Neural progenitor cell (in vitro differentiated cells): ENCODE measurements around the gene MYBPHL. TPM values are rescaled to one million over a fixed set of nuclear protein-coding genes. Genes with fewer than 3 reads are reported as not detected.

ENCODE experiments used
- DNase-seq: peaks from one replicate; pipeline ENCODE4 v3.0.0-alpha.2; 2016; ENCODE audit warnings: low spot score
- H2AFZ ChIP-seq: fragments of 200-600 bp; sonication (generic); replicated peaks from 2 replicates; pipeline ENCODE4 v1.6.1; 2016; ENCODE audit warnings: antibody characterized with exemption
- H3F3A ChIP-seq: fragments of 200-600 bp; sonication (generic); 2 replicates; pipeline ENCODE4 v1.6.1; 2016; ENCODE audit warnings: antibody characterized with exemption, low read depth
- H3K27ac ChIP-seq: fragments of 200-600 bp; sonication (generic); 2 replicates; pipeline ENCODE4 v1.5.1; 2016; ENCODE audit warnings: mild to moderate bottlenecking
- H3K27me3 ChIP-seq: fragments of 200-600 bp; sonication (generic); 2 replicates; pipeline ENCODE4 v1.6.1; 2016; ENCODE audit warnings: mild to moderate bottlenecking, moderate library complexity
- H3K36me3 ChIP-seq: fragments of 200-600 bp; sonication (generic); 2 replicates; pipeline ENCODE4 v1.5.1; 2016
- H3K4me1 ChIP-seq: fragments of 200-600 bp; sonication (generic); 2 replicates; pipeline ENCODE4 v1.6.1; 2016; ENCODE audit warnings: mixed run types
- H3K4me2 ChIP-seq: fragments of 200-600 bp; sonication (generic); 2 replicates; pipeline ENCODE4 v1.6.1; 2016
- H3K4me3 ChIP-seq: fragments of 200-600 bp; sonication (generic); 2 replicates; pipeline ENCODE4 v1.5.1; 2016
- H3K79me2 ChIP-seq: fragments of 200-600 bp; sonication (generic); 2 replicates; pipeline ENCODE4 v1.6.1; 2016; ENCODE audit warnings: low read depth
- H3K9ac ChIP-seq: fragments of 200-600 bp; sonication (generic); 2 replicates; pipeline ENCODE4 v1.6.1; 2016
- H3K9me3 ChIP-seq: fragments of 200-600 bp; sonication (generic); 2 replicates; pipeline ENCODE4 v1.5.1; 2016; ENCODE audit warnings: low read depth
- H4K20me1 ChIP-seq: fragments of 200-600 bp; sonication (generic); 2 replicates; pipeline ENCODE4 v1.6.1; 2016; ENCODE audit warnings: low read depth
- H3K27ac Mint-ChIP-seq: 3 replicates; pipeline ENCODE4 v1.8.0; 2021; ENCODE audit warnings: mixed read lengths
- H3K27me3 Mint-ChIP-seq: 2 replicates; pipeline ENCODE4 v1.8.0; 2022; ENCODE audit warnings: low read depth, mild to moderate bottlenecking, inconsistent platforms, moderate library complexity, mixed read lengths; ENCODE audit not compliant: insufficient read depth
- H3K36me3 Mint-ChIP-seq: 3 replicates; pipeline ENCODE4 v1.8.0; 2021; ENCODE audit warnings: mixed read lengths
- H3K4me1 Mint-ChIP-seq: 3 replicates; pipeline ENCODE4 v1.8.0; 2021; ENCODE audit warnings: mixed read lengths
- H3K4me3 Mint-ChIP-seq: 3 replicates; pipeline ENCODE4 v1.8.0; 2021; ENCODE audit warnings: mild to moderate bottlenecking, moderate library complexity, mixed read lengths
- H3K9me3 Mint-ChIP-seq: 3 replicates; pipeline ENCODE4 v1.8.0; 2020; ENCODE audit warnings: mixed read lengths
- CTCF ChIP-seq: fragments of 200-600 bp; sonication (generic); IDR thresholded peaks from 2 replicates; pipeline ENCODE4 v1.5.1; 2017; ENCODE audit warnings: antibody characterized with exemption, mild to moderate bottlenecking
- EZH2 ChIP-seq: fragments of 200-600 bp; sonication (generic); IDR thresholded peaks from 2 replicates; pipeline ENCODE4 v1.6.1; 2017; ENCODE audit warnings: antibody characterized with exemption, mild to moderate bottlenecking, moderate library complexity
- EZH2phosphoT487 ChIP-seq: fragments of 200-600 bp; sonication (generic); IDR thresholded peaks from 2 replicates; pipeline ENCODE4 v1.6.1; 2017; ENCODE audit warnings: antibody characterized with exemption
- total RNA-seq: library from RNA; depleted of rRNA; stranded (reverse); fragments of >200 nt; gene quantifications from 2 replicates; pipeline ENCODE4 v1.2.3, GENCODE V29; 2015; ENCODE audit warnings: low replicate concordance

The MYBPHL gene
- total RNA-seq, 1 donor from 2014 or later, result not detected

DNA sequence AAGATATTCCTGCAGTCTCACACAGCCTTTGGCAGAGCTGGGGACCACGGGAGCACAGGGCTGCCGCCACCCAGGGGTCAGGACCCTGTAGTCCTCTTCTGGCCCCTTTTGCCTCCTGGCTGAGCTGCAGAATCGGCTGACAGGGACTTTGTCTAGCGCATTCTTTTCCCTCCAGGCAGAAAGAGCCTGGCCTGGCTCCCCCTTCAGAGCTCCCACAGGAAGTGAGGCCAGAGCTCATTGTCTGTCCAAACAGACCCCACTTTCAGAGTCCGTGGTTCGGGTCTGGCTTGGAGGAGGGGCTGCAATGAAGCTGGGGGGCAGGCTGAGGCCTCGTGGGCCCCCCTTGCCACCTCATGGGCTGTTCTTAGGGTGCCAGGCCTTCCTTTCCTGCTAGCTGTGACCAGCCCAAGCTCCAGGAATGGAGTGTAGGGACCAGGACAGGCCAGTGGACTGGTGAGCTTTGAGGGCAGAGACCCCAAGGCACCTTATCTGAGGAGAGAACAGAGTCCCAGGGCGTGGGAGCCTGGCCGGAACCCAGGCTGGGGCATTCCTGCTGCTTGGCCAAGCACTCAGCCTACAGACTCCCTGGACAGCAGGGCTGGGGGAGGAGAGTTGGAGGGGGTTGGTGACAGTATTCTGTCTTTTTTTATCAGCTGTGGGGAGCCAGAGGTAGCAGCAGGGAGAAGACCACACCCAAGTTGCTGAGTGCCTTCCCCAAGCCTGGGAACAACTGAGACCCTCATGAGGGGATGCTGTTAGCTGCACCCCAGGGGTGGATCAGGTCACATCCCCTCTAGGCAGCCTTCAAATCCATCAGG lies 52.8 kb downstream of the MYBPHL start:
- peaks cover 53% of the 10 kb centered on the region for H3K4me1 ChIP-seq
- no peak for TF ChIP-seq CTCF
- TF ChIP-seq EZH2phosphoT487, result no peak
- TF ChIP-seq EZH2, result no peak
- peak overlapping the region; percentile 87 for H3K27ac ChIP-seq
- H3K27me3 ChIP-seq, result peaks cover 3% of the 10 kb centered on the region
- Mint-ChIP-seq H3K4me3 (peak overlapping the region; percentile 67), H3K27me3 (peaks cover 7% of the 10 kb centered on the region), H3K9me3 (peaks cover 23% of the 10 kb centered on the region), H3K27ac (peak overlapping the region; percentile 89), H3K36me3 (peaks cover 39% of the 10 kb centered on the region), H3K4me1 (peaks cover 67% of the 10 kb centered on the region)
- no peaks in the 10 kb centered on the region for H3K9me3 ChIP-seq
- H3F3A ChIP-seq, result peaks cover 42% of the 10 kb centered on the region
- H4K20me1 ChIP-seq, result peaks cover 4% of the 10 kb centered on the region
- H3K4me2 ChIP-seq, result peak overlapping the region; percentile 72
- H3K4me3 ChIP-seq, result peak overlapping the region; percentile 31
- peaks cover 86% of the 10 kb centered on the region for H3K79me2 ChIP-seq
- no peak overlapping the region for H3K9ac ChIP-seq
- peak overlapping the region; percentile 37 for H2AFZ ChIP-seq
- peak; percentile 77 for DNase-seq
- H3K36me3 ChIP-seq, result no peaks in the 10 kb centered on the region

DNA sequence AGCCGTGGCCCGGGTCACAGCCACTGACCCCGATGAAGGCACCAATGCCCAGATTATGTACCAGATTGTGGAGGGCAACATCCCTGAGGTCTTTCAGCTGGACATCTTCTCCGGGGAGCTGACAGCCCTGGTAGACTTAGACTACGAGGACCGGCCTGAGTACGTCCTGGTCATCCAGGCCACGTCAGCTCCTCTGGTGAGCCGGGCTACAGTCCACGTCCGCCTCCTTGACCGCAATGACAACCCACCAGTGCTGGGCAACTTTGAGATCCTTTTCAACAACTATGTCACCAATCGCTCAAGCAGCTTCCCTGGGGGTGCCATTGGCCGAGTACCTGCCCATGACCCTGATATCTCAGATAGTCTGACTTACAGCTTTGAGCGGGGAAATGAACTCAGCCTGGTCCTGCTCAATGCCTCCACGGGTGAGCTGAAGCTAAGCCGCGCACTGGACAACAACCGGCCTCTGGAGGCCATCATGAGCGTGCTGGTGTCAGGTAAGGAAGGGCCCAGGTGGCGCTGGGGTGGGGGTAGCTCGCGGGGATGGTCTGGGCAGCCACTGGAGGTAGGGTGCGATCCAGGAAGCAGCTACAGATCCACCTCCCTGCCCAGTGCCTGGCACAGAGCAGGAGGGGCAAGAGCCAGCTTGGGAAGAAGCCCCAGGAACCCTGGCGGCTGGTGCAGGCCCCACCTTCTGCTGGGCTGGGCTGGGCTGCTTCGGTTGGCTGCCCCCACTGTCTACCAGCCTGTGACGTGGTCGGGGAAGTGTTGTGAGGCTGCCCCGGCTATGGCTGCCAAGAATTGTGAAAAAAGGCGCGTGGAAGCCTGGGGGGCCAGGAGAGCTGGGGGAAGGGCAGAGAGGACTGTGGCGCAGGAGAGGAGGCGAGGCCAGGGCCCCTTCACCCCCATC lies 53.7 kb downstream of the MYBPHL start:
- Histone ChIP-seq H4K20me1 (peaks cover 4% of the 10 kb centered on the region), H3K36me3 (no peaks in the 10 kb centered on the region), H3F3A (peaks cover 45% of the 10 kb centered on the region), H2AFZ (no peak overlapping the region), H3K27me3 (peaks cover 3% of the 10 kb centered on the region), H3K4me1 (peaks cover 57% of the 10 kb centered on the region), H3K79me2 (peaks cover 86% of the 10 kb centered on the region), H3K9ac (no peak overlapping the region), H3K27ac (peak overlapping the region; percentile 87), H3K4me3 (peak overlapping the region; percentile 31), H3K9me3 (no peaks in the 10 kb centered on the region), H3K4me2 (peak overlapping the region; percentile 72)
- Mint-ChIP-seq H3K4me1 (peaks cover 67% of the 10 kb centered on the region), H3K36me3 (peaks cover 39% of the 10 kb centered on the region), H3K4me3 (peak overlapping the region; percentile 73), H3K27ac (peak overlapping the region; percentile 89), H3K9me3 (peaks cover 23% of the 10 kb centered on the region), H3K27me3 (peaks cover 7% of the 10 kb centered on the region)
- DNase-seq, result no peak
- TF ChIP-seq CTCF, result no peak
- TF ChIP-seq EZH2phosphoT487, result no peak
- TF ChIP-seq EZH2, result no peak

DNA sequence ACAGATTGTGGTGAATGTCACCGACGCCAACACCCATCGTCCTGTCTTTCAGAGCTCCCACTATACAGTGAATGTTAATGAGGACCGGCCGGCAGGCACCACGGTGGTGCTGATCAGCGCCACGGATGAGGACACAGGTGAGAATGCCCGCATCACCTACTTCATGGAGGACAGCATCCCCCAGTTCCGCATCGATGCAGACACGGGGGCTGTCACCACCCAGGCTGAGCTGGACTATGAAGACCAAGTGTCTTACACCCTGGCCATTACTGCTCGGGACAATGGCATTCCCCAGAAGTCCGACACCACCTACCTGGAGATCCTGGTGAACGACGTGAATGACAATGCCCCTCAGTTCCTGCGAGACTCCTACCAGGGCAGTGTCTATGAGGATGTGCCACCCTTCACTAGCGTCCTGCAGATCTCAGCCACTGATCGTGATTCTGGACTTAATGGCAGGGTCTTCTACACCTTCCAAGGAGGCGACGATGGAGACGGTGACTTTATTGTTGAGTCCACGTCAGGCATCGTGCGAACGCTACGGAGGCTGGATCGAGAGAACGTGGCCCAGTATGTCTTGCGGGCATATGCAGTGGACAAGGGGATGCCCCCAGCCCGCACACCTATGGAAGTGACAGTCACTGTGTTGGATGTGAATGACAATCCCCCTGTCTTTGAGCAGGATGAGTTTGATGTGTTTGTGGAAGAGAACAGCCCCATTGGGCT lies 54.5 kb downstream of the MYBPHL start:
- H3K4me3 Mint-ChIP-seq, result peak overlapping the region; percentile 73
- H4K20me1 ChIP-seq, result peaks cover 4% of the 10 kb centered on the region
- H3K4me1 Mint-ChIP-seq, result peaks cover 59% of the 10 kb centered on the region
- no peak overlapping the region for H2AFZ ChIP-seq
- DNase-seq, result no peak
- no peak overlapping the region for H3K4me3 ChIP-seq
- no peaks in the 10 kb centered on the region for H3K36me3 ChIP-seq
- peaks cover 78% of the 10 kb centered on the region for H3K79me2 ChIP-seq
- H3K4me1 ChIP-seq, result peaks cover 51% of the 10 kb centered on the region
- peaks cover 8% of the 10 kb centered on the region for H3K27me3 ChIP-seq
- peaks cover 45% of the 10 kb centered on the region for H3F3A ChIP-seq
- H3K27ac Mint-ChIP-seq, result peak overlapping the region; percentile 29
- peaks cover 38% of the 10 kb centered on the region for H3K36me3 Mint-ChIP-seq
- H3K9ac ChIP-seq, result no peak overlapping the region
- peaks cover 7% of the 10 kb centered on the region for H3K27me3 Mint-ChIP-seq
- H3K4me2 ChIP-seq, result no peak overlapping the region
- H3K9me3 ChIP-seq, result no peaks in the 10 kb centered on the region
- H3K9me3 Mint-ChIP-seq, result peaks cover 23% of the 10 kb centered on the region
- TF ChIP-seq CTCF, result no peak
- no peak for TF ChIP-seq EZH2
- no peak for TF ChIP-seq EZH2phosphoT487
- H3K27ac ChIP-seq, result no peak overlapping the region
